ENCODE results near the gene WARS2.

The WARS2 gene

DNA sequence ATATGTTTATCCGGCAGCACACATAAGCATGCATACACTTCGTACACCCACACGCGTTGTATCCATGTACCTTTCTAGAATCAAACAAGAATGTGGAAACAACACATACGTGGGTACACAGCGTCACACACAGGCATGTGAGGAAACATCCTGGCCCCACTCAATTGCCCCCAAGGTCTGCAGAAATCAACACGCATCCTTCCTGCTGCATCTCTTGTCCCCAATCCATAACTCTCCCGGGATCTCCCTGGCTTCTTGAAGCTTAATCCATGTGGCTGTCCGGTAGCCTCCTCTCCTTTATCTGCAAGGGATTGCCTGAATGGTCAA, 146.8 kb downstream of the WARS2 start:
- no peak for DNase-seq

DNA sequence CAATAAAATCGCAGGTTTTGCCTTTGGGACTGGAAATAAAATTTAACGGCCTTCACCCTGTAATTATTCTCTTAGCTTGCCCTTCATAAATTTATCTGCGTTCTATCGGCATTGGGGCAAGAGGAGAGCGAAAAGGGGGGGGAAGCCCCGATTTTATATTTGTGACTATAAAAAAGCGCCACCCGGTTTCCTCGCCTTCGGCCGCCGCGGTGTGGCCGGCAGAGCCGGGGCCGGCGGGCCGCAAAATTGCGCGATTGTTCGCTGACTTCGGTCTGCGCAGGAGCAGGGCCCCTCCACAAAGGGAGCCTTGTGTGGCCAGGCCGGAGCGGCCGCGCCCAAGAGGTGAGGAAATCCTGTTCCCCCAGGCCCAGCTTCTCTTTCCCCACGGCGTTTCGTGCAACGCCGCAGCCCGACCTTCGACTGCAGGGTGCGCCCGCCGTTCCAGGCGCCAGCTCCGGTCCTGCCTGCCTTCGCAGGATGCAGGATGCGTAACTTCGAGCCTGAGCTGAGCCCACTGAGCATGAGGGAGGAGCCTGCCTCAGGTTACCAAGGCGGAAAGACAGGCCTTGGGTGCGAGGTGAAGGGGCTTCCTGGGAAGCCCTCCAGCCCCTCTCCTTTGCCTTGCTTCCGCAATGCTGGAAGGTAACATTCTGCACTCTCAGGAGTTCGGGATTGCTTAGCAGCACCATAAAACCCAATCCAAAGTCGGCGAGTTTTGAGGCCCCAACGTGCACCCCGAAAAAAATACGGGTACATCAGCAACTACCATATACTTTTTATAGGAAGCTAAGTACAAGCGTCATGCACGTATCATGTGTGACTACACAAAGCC, 147.4 kb downstream of the WARS2 start:
- DNase-seq = no peak

- no peak for DNase-seq
These were observed 148.1 kb downstream of the WARS2 start for GRCh38 chr1:118992237-118992825.

- no peak for DNase-seq
These were observed 149.0 kb downstream of the WARS2 start for GRCh38 chr1:118991448-118991847.

DNA sequence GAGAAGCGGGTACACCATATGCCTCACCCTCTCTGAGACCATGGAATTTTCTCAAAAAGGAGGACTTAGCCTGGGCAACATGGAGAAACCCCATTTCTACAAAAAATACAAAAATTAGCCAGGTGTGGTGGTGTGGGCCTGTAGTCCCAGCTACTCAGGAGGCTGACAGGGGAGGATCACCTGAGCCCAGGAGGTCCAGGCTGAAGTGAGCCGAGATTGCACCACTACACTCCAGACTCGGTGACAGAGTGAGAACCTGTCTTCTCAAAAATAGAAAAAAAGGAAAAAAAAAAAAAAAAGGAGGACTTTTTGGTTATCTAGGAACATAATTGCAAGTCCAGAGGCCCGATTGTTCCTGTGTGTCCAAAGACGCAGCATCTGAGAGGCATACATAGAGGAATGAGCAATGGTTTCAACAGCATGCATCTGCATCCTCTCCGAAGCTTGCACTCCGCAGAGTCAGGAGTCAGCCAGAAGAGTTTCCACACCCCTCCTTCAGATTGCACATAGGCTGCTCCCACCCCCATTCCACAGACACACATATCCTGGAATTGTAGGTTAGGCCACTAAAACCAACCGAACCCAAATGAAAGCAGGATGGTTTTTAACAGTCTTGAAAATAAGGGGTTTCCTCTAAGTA, 149.8 kb downstream of the WARS2 start:
- no peak for DNase-seq

DNA sequence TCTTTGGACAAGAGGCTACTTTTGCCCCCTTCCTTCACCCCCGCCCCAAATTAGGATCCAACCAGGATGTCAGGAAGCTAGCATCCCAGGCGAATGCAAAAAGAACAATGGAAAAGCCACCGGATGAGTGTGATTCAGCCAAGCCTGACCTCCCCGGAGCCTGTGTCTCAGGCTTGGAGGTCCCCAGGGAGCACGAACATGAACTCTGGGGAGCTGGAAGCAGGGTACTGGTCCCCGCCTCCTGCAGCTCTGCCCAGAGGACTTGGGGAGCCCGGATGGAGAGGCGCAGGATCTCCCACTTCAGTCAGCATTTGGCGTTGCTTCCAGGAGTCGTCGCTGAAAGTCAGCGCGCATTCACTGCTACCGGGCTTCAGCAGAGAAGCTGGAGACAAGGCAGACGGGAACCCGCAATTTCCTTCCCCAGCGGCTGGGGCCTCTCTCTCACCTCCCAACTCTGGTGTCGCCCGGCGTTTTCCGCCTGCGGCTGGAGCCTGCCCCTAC, 150.5 kb downstream of the WARS2 start:
- DNase-seq = no peak

DNA sequence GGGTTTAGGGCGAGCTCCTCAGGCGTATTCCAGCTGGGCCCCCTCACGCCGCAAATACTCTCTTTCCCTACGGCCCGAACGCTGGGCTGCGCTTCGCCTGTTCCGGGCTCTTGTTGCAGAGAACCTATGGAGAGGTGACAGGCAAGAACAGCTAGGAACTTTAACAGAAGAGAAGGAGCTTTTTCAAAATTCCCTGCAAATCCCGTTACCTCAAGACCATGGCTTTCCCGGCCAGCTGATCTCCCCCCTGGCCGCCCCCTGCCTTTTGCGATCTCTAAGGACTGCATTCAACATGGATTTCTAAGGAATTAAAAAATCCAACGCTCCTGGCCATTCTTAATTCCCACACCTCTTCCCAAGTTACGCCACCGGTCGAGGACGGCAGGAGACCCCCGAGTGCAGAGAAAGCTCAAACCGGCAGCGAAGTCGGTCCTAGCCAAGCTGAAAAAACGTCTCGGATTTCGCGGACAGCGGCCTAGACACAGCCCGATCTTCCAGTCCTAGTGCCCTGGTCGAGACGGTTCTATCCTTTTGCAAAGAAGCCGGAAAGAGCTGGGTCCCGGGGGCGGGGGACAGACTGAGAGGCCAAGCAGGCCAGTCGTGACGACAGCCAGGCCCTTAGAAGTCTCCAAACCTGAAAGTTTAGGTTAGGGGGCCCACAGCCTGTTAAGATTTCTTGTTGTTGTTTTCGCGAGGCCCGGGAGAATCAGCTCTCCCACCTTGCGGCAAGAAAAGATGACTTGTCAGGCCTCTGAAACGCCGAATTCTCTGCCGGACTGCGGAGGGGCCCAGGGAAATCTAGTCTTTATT, 151.2 kb downstream of the WARS2 start:
- DNase-seq = no peak

GRCh38 chr1:118988186-118989005, 152.1 kb downstream of the WARS2 start, which contains the start of gene TBX15:
Gene TBX15 (minus strand): TSS chr1:118988343. CDS start chr1:118987795, 548 bp downstream.
- DNase-seq = no peak

GRCh38 chr1:118987468-118988185, 152.8 kb downstream of the WARS2 start:
- DNase-seq = no peak

- no peak for DNase-seq
These were observed 153.6 kb downstream of the WARS2 start for GRCh38 chr1:118986555-118987467.

- no peak for DNase-seq
These were observed 154.6 kb downstream of the WARS2 start for GRCh38 chr1:118985640-118986554.

- DNase-seq = no peak
These were observed 155.5 kb downstream of the WARS2 start for GRCh38 chr1:118984722-118985639.

- DNase-seq = no peak
These were observed 156.2 kb downstream of the WARS2 start for GRCh38 chr1:118984086-118984721.

DNA sequence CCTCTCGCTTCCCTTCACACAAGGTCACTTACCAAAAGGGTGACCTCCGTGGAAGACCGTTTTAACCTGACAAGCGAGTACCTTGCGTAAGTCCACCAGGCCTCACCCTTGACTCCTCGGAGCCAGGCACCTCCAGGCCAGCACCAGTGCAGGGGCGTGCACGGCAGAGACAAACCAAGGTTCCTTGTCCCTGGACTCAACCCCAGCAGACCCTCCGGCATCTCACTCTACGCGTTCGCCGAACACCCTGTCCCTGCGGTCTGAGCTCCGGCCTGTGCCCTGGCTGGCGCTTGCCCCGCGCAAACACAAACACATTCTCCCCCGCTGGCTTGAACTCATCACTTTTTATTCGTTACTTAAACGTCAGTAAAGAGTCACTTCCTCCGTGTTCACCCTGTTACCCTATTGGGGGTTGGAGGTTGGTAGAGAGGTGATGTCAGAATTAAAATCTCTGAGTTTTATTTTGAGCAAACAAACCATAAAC, 156.9 kb downstream of the WARS2 start:
- no peak for DNase-seq

DNA sequence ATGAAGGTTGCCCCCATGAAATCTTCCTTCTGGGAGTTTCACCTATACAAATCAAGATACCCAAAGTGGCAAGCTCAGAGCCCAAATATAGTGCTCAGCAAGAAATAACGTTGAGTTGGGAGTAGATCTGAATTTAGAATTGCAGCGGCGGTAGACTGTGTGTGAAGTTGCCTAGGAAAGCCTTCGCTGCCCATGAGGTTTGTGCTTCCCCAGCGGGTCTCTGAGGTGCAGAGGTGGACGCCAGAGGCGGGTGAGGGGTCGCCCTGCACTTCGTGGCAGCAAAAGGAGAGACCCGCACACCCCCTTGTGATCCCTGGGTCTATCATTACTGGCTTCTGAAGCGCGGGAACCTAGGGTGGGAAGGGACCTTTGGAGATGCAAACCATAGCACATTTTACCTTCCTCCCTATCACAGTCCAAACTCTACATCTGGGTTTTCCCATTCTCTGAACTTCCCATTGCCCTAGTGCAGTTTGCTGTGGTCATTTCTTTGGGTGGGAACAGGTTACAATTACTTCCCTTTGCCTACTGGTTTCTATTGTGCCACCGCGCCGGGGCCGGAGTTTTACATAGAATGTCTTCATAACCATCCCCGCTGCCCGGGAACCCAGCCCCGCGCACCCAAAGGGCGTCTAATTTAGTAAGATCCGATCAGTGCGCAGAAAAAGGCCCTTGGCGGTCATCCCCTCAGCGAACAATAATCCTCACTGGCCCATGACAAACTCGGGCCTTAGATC, 157.5 kb downstream of the WARS2 start:
- no peak for DNase-seq

- DNase-seq = no peak
These were observed 158.2 kb downstream of the WARS2 start for GRCh38 chr1:118982266-118982665.

DNA sequence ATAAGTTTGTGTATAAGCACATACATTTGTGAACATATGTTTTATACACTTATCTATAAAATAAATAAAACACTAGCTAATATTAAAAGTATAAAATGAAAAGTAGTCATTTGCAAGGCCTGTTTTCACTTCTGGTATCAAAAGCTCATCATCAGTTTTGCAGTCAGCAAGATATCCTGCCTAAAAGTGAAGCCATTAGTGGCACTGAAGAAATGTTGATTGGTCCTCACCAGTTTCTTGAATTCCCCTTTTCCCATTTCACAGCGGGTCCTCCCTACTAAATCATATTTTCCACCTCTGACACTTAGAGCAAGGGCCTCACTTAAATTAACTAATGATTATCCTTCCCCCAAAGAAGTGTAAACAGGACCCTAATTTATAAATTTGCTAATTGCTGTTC, 159.0 kb downstream of the WARS2 start:
- DNase-seq = no peak

Data from inflammatory macrophage treated with lipopolysaccharide for 4 hours (primary cell).